Trophoblast cell (in vitro differentiated cells and primary cell): ENCODE data around the gene PCDHGA3.

ENCODE experiments used
- DNase-seq, 2 donors: peaks; one replicate each; pipeline ENCODE4 v3.0.0-alpha.2; 2016
- H2AFZ ChIP-seq: 2 replicates; pipeline ENCODE4 v1.6.1; 2013; ENCODE audit warnings: low read length, moderate library complexity, mild to moderate bottlenecking; ENCODE audit not compliant: insufficient read depth, poor library complexity
- H2AK5ac ChIP-seq: 2 replicates; pipeline ENCODE4 v1.6.1; 2013; ENCODE audit warnings: mild to moderate bottlenecking, low read length
- H2BK120ac ChIP-seq: 2 replicates; pipeline ENCODE4 v1.6.1; 2013; ENCODE audit warnings: low read length, mild to moderate bottlenecking, moderate library complexity; ENCODE audit not compliant: insufficient read depth, poor library complexity
- H2BK12ac ChIP-seq: 2 replicates; pipeline ENCODE4 v1.6.1; 2013; ENCODE audit warnings: mild to moderate bottlenecking, low read length, moderate library complexity
- H2BK5ac ChIP-seq: 2 replicates; pipeline ENCODE4 v1.6.1; 2013; ENCODE audit warnings: low read length, low read depth, moderate library complexity, mild to moderate bottlenecking; ENCODE audit not compliant: poor library complexity
- H3K14ac ChIP-seq: 2 replicates; pipeline ENCODE4 v1.6.1; 2013; ENCODE audit warnings: mild to moderate bottlenecking, low read length
- H3K18ac ChIP-seq: 2 replicates; pipeline ENCODE4 v1.6.1; 2013; ENCODE audit warnings: mild to moderate bottlenecking, low read length
- H3K23ac ChIP-seq: 2 replicates; pipeline ENCODE4 v1.6.1; 2013; ENCODE audit warnings: low read length
- H3K27ac ChIP-seq: 2 replicates; pipeline ENCODE4 v1.5.1; 2013; ENCODE audit warnings: low read depth, mild to moderate bottlenecking, inconsistent platforms, low read length, moderate library complexity
- H3K27me3 ChIP-seq: 2 replicates; pipeline ENCODE4 v1.6.1; 2013; ENCODE audit warnings: inconsistent platforms, mild to moderate bottlenecking, low read length, moderate library complexity; ENCODE audit not compliant: insufficient read depth
- H3K36me3 ChIP-seq, 2 experiments: 1 replicate in 1 of 2; 2 replicates in 1 of 2; pipeline ENCODE4 v1.6.1; 2013; ENCODE audit warnings: low read length in 2 of 2, mild to moderate bottlenecking in 2 of 2, moderate library complexity in 1 of 2; ENCODE audit not compliant: insufficient read depth in 2 of 2, control insufficient read depth in 1 of 2
- H3K4ac ChIP-seq: 2 replicates; pipeline ENCODE4 v1.6.1; 2013; ENCODE audit warnings: low read depth, mild to moderate bottlenecking, low read length, moderate library complexity
- H3K4me1 ChIP-seq, 2 experiments: 1 replicate in 1 of 2; 2 replicates in 1 of 2; pipeline ENCODE4 v1.6.1; 2013; ENCODE audit warnings: low read length in 2 of 2, mild to moderate bottlenecking in 2 of 2, moderate library complexity in 1 of 2; ENCODE audit not compliant: insufficient read depth in 2 of 2, control insufficient read depth in 1 of 2
- H3K4me2 ChIP-seq: 2 replicates; pipeline ENCODE4 v1.6.1; 2013; ENCODE audit warnings: inconsistent platforms, mild to moderate bottlenecking, low read length, moderate library complexity
- H3K4me3 ChIP-seq: 2 replicates; pipeline ENCODE4 v1.5.1; 2013; ENCODE audit warnings: mild to moderate bottlenecking, low read depth, low read length, inconsistent platforms
- H3K79me1 ChIP-seq: one replicate; pipeline ENCODE4 v1.6.1; 2013; ENCODE audit warnings: low read length
- H3K79me2 ChIP-seq: 2 replicates; pipeline ENCODE4 v1.6.1; 2013; ENCODE audit warnings: low read length, mild to moderate bottlenecking; ENCODE audit not compliant: control insufficient read depth, insufficient read depth, poor library complexity
- H3K9ac ChIP-seq: 2 replicates; pipeline ENCODE4 v1.6.1; 2013; ENCODE audit warnings: mild to moderate bottlenecking, low read length
- H3K9me3 ChIP-seq: 2 replicates; pipeline ENCODE4 v1.6.1; 2013; ENCODE audit warnings: low read depth, mild to moderate bottlenecking, control low read depth, inconsistent platforms, low read length; ENCODE audit not compliant: insufficient read depth
- H4K12ac ChIP-seq: 2 replicates; pipeline ENCODE4 v1.6.1; 2013; ENCODE audit warnings: low read depth, mild to moderate bottlenecking, low read length, moderate library complexity
- H4K8ac ChIP-seq: 2 replicates; pipeline ENCODE4 v1.6.1; 2013; ENCODE audit warnings: low read depth, mild to moderate bottlenecking, low read length, moderate library complexity
- H4K91ac ChIP-seq: one replicate; pipeline ENCODE4 v1.6.1; 2013; ENCODE audit warnings: low read depth, mild to moderate bottlenecking, low read length, moderate library complexity
- WGBS: extraction: QIAGEN DNeasy Blood & Tissue Kit; methylation state at CpG from one replicate; pipeline ENCODE4 v1.1.7; 2013; ENCODE audit warnings: missing lambda C conversion rate; ENCODE audit not compliant: insufficient read length, insufficient coverage; ENCODE audit errors: extremely low coverage; 5-methylcytosine and 5-hydroxymethylcytosine counted together

Gene PCDHGA3

DNA sequence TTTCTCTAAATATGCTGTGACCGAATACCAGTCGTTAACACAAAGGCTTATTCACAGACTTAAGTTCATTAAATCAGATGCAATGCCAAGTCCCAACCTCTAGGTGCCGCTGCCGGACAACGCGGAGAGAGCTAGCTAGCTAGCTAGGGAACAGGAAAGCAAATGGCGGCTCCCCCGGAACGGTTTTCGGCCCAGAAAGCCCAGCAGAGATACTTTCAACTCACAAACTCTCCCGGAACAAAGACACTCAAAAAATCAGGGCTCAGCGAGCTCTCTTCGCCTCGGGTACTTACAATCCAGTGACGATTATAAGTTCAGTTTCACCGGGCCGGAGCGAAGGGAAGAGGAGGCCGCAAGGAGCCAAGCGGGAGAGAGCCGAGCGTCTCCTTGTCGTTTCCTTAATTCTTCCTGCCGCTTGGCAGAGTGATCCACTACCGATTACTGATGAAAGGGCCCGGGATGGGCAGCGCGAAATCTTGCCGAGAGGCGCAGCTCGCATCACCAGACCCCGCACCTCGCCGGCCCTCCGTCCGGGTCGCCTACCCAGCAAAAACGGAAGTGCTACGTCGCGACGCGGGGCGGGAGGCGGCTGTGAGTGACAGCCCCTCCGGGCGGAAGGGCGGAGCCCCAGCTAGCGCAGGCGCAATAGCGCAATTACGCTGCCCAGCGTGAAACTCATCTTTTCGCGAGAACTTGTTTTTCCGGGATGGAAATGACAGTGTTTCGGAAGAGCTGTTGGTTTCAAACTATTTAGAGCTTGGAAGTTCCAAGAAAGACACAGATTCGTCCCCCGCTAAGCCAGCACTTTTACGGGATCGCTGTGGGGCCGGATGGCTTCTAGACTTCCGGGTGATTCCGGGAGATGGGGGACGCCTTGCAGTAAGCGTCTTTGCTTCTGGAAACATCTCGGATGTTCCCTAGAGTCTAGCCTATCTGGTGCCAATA lies 23.1 kb upstream of the PCDHGA3 start, which contains the start of gene TAF7:
TSS of gene TAF7 (minus strand) at position 560 of the 945 bp plus-strand sequence. CDS start 740 bp downstream, outside the sequence.
- Histone ChIP-seq H2BK12ac (no peak within 1 kb of the TSS), H4K12ac (peak within 1 kb of the TSS; percentile 91), H3K23ac (no peak within 1 kb of the TSS), H3K79me1 (peaks cover 6% of the 10 kb centered on the region), H3K4me2 (peak within 1 kb of the TSS; percentile 86), H3K14ac (peak within 1 kb of the TSS; percentile 83), H3K18ac (peak within 1 kb of the TSS; percentile 85), H3K9ac (peak within 1 kb of the TSS; percentile 84), H3K79me2 (peaks cover 4% of the 10 kb centered on the region), H3K4ac (peak within 1 kb of the TSS; percentile 77), H3K27ac (peak within 1 kb of the TSS; percentile 88), H3K27me3 (no peaks in the 10 kb centered on the region), H3K9me3 (peaks cover 3% of the 10 kb centered on the region), H2BK5ac (peak within 1 kb of the TSS; percentile 82), H4K8ac (peak within 1 kb of the TSS; percentile 97), H3K4me3 (peak within 1 kb of the TSS; percentile 84), H2AK5ac (peak within 1 kb of the TSS; percentile 32), H3K36me3 (peaks cover 5 to 9% of the 10 kb centered on the region in 2 experiments), H2AFZ (peak within 1 kb of the TSS; percentile 57), H2BK120ac (peak within 1 kb of the TSS; percentile 49), H4K91ac (peak within 1 kb of the TSS; percentile 81), H3K4me1 (peaks cover 2 to 5% of the 10 kb centered on the region in 2 experiments)
- no CpG with 5 or more reads among the region's 67 CpGs for WGBS
- DNase-seq = peak; percentile 94 to 100

DNA sequence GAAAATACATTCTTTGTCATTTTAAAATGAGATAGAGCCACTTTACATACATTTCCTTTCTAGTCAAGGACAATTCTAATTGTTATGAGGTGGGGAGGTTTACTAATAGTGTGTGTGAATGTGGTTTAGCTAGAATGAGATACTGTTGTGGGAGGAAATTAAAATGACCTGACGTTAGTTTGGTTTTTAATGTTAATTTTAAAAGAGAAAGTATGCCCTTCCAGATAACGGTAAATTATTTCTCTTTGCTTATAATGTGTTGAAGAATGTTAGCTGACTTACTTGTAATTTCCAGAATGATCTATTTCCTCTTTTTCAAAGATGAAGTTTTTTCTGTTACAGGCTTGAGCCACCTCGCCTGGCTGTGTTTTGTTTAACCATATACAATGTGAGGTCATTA lies 21.4 kb upstream of the PCDHGA3 start:
- DNase-seq = no peak
- peaks cover 3% of the 10 kb centered on the region for H3K9me3 ChIP-seq
- no peak overlapping the region for H3K4ac ChIP-seq
- H3K4me1 ChIP-seq = peaks cover 2 to 5% of the 10 kb centered on the region in 2 experiments
- no peak overlapping the region for H4K12ac ChIP-seq
- no peak overlapping the region for H4K91ac ChIP-seq
- H2BK120ac ChIP-seq = no peak overlapping the region
- WGBS = no CpG with 5 or more reads among the region's 3 CpGs
- no peak overlapping the region for H3K18ac ChIP-seq
- no peaks in the 10 kb centered on the region for H3K27me3 ChIP-seq
- peaks cover 2 to 9% of the 10 kb centered on the region in 2 experiments for H3K36me3 ChIP-seq
- H3K79me1 ChIP-seq = peaks cover 6% of the 10 kb centered on the region
- no peak overlapping the region for H2BK5ac ChIP-seq
- H3K27ac ChIP-seq = no peak overlapping the region
- no peak overlapping the region for H3K9ac ChIP-seq
- H3K14ac ChIP-seq = no peak overlapping the region
- no peak overlapping the region for H3K23ac ChIP-seq
- H3K79me2 ChIP-seq = peaks cover 4% of the 10 kb centered on the region
- H3K4me3 ChIP-seq = no peak overlapping the region
- no peak overlapping the region for H2AFZ ChIP-seq
- no peak overlapping the region for H2AK5ac ChIP-seq
- H2BK12ac ChIP-seq = no peak overlapping the region
- H3K4me2 ChIP-seq = no peak overlapping the region
- H4K8ac ChIP-seq = no peak overlapping the region

DNA sequence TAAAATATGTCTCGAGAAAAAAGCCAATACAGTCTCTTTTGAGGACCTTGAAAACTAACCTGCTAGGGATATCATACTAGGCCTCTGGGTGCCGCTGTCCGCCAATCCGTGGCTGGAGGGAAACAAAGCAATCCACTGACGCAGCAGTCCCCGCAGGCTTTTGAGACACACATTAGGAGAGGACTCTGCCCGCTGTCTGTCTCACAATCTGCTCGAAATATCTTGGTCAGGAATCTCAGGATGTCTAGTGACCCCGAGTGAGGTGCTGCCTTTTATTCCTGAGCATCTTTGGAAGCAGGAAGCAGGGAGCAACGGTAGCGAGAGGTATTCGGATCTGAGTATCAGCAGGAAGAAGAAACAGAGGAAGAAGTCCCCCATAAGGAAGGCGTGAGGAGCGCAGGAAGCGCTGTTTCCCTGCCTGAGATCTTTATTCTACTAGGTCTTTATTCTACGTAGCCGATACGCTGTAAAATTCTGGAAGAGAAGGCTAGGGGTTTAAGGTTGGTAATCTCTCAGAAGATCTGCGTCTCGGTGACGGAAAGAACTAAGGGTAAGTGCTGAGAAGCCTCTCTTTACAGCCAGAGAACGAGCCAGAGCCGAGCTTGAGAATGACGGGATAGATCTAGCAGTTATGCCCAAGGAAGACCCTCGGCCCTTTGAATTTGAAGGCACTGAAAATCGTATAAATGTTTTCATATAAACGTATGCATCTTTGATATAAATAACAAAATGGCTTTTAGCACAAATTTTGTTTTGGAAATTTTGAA lies 17.4 kb upstream of the PCDHGA3 start:
- Histone ChIP-seq H3K27ac (no peak overlapping the region), H3K36me3 (peaks cover 0 to under 1% of the 10 kb centered on the region in 2 experiments), H3K9me3 (peaks cover 14% of the 10 kb centered on the region), H3K27me3 (no peaks in the 10 kb centered on the region), H2AK5ac (no peak overlapping the region), H4K8ac (no peak overlapping the region), H2AFZ (no peak overlapping the region), H3K79me1 (no peaks in the 10 kb centered on the region), H4K91ac (no peak overlapping the region), H2BK12ac (no peak overlapping the region), H3K4me3 (no peak overlapping the region), H3K14ac (no peak overlapping the region), H3K9ac (no peak overlapping the region), H3K4me1 (peaks cover 0 to 1% of the 10 kb centered on the region in 2 experiments), H2BK5ac (no peak overlapping the region), H3K79me2 (no peaks in the 10 kb centered on the region), H3K4ac (no peak overlapping the region), H3K4me2 (peak overlapping the region; percentile 55), H3K23ac (no peak overlapping the region), H2BK120ac (no peak overlapping the region), H3K18ac (no peak overlapping the region), H4K12ac (no peak overlapping the region)
- peak; percentile 37 to 46 for DNase-seq
- no CpG with 5 or more reads among the region's 27 CpGs for WGBS

DNA sequence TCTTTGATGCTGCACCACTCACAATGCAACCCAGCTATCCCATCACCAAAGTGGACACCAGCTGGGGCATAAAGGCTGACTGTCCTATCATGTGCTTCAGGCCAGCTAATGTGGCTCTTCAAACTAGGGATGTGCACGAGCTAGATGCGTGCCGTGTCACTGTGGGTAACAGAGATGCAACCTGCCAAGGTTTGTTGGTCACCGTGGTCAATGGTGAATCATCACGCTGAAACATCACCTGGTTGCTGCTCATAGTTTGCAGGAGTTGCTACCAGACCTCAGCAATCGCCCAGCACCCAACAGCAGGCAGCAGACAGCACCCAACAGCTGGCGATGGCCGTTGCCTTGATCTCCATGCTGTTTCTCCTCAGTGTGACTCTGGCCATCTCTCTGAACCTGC lies 15.4 kb upstream of the PCDHGA3 start:
- Histone ChIP-seq H4K8ac (no peak overlapping the region), H3K36me3 (peaks cover 0 to 2% of the 10 kb centered on the region in 2 experiments)

More for the DNA sequence above, 15.4 kb upstream of the PCDHGA3 start:
- WGBS = no CpG with 5 or more reads among the region's 8 CpGs
- no peak overlapping the region for H3K23ac ChIP-seq
- no peak overlapping the region for H2BK12ac ChIP-seq
- no peak overlapping the region for H2BK5ac ChIP-seq
- H4K91ac ChIP-seq = no peak overlapping the region
- no peak overlapping the region for H2BK120ac ChIP-seq
- no peak overlapping the region for H3K4ac ChIP-seq
- H3K9me3 ChIP-seq = peaks cover 23% of the 10 kb centered on the region
- H2AK5ac ChIP-seq = no peak overlapping the region
- DNase-seq = no peak
- H3K4me2 ChIP-seq = no peak overlapping the region
- H2AFZ ChIP-seq = no peak overlapping the region
- no peaks in the 10 kb centered on the region for H3K27me3 ChIP-seq
- no peaks in the 10 kb centered on the region for H3K79me2 ChIP-seq
- H3K4me3 ChIP-seq = no peak overlapping the region
- H3K18ac ChIP-seq = no peak overlapping the region
- no peaks in the 10 kb centered on the region for H3K4me1 ChIP-seq
- H3K79me1 ChIP-seq = no peaks in the 10 kb centered on the region
- H4K12ac ChIP-seq = no peak overlapping the region
- no peak overlapping the region for H3K14ac ChIP-seq
- H3K27ac ChIP-seq = no peak overlapping the region
- H3K9ac ChIP-seq = no peak overlapping the region
